Body of pancreas (tissue), 4 donors: ENCODE measurements around the gene WWOX.

Experiments
- CTCF ChIP-seq, 7 experiments: fragments of 450-650 bp in 4 of 7; fragments of 200-600 bp in 3 of 7; sonication (generic) in 3 of 7; IDR thresholded peaks; one replicate each; pipeline ENCODE4 v1.5.1; 2016 to 2019; ENCODE audit warnings: antibody characterized with exemption in 7 of 7
- POLR2A ChIP-seq, 3 donors: fragments of 450-650 bp; IDR thresholded peaks; one replicate each; pipeline ENCODE4 v1.6.1; 2016; ENCODE audit warnings: antibody characterized with exemption in 3 of 3, mild to moderate bottlenecking in 2 of 3

GRCh38 chr16:78782572-78782971 lies 683.1 kb downstream of the WWOX start:
- TF ChIP-seq CTCF (IDR thresholded peaks at IDR 0.05) (no peak), POLR2A (IDR thresholded peaks at IDR 0.05) (no peak)
